Measurements from ENCODE around the gene ITLN2.

The ITLN2 gene

DNA sequence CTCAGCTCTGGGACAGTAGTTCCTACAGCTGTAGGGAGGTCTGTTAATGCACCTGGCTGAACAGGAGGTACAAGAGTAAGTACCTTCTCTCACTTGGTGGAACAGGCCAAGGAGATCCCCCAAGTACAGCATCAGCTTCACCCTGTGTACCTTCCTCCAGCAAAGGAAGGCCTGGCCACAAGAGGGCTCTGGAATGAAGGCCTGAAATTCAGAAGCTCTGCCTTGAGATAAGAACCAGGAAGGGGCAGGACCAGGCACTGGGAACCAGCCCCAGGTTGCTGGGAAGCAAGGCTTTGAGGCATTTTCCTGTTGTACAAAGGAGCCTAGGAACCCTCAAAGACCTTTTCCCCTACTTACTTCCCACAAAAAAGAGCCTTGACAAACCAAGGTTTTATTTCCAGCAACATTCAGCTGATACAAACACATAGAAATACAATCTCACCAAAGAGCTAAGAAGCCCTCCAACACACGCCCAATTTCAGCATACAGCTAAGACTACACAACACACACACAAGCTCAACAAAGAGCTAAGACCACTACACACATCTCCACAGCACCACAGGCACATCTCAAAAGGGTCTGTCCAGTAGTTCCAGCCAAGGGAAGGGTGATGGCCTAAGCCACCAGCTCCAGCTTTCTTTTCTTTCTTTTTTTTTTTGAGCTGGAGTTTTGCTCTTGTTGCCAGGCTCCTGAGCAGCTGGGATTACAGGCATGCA is 42.9 kb upstream of the ITLN2 start:
- TF ChIP-seq SIN3A (IDR thresholded peaks at IDR 0.05; ENCODE audit: borderline replicate concordance, insufficient read depth, low read length) (no peak), POLR2AphosphoS5 (IDR thresholded peaks at IDR 0.05; ENCODE audit: low read depth, low read length) (no peak), FOXP2 (optimal IDR thresholded peaks at IDR 0.05; ENCODE audit: borderline replicate concordance, extremely low read depth, extremely low read length, insufficient read depth) (no peak), TAF1 (IDR thresholded peaks at IDR 0.05; ENCODE audit: borderline replicate concordance, insufficient read depth, low read length) (no peak)
- TF ChIP-seq, protein P1, sequence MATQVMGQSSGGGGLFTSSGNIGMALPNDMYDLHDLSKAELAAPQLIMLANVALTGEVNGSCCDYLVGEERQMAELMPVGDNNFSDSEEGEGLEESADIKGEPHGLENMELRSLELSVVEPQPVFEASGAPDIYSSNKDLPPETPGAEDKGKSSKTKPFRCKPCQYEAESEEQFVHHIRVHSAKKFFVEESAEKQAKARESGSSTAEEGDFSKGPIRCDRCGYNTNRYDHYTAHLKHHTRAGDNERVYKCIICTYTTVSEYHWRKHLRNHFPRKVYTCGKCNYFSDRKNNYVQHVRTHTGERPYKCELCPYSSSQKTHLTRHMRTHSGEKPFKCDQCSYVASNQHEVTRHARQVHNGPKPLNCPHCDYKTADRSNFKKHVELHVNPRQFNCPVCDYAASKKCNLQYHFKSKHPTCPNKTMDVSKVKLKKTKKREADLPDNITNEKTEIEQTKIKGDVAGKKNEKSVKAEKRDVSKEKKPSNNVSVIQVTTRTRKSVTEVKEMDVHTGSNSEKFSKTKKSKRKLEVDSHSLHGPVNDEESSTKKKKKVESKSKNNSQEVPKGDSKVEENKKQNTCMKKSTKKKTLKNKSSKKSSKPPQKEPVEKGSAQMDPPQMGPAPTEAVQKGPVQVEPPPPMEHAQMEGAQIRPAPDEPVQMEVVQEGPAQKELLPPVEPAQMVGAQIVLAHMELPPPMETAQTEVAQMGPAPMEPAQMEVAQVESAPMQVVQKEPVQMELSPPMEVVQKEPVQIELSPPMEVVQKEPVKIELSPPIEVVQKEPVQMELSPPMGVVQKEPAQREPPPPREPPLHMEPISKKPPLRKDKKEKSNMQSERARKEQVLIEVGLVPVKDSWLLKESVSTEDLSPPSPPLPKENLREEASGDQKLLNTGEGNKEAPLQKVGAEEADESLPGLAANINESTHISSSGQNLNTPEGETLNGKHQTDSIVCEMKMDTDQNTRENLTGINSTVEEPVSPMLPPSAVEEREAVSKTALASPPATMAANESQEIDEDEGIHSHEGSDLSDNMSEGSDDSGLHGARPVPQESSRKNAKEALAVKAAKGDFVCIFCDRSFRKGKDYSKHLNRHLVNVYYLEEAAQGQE (IDR thresholded peaks at IDR 0.05; ENCODE audit: insufficient read depth in 1 of 2, low read depth in 2 of 2, low read length in 2 of 2) = no peak

DNA sequence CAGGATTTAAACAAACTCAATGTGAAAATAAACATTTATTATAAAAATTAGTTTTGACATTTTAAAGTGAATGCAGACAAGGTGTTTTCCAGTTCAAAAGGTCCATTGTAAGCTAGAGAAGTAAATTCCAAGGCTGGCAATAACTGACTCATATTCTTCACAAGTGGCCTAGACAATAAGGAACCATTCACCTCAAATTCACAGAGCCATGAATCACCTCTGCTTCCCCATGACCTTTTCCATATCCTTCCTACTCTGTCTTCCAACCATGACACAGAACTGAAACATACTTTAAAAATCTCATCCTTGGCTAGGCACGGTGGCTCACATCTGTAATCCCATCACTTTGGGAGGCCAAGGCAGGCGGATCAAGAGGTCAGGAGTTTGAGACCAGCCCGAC is 41.6 kb upstream of the ITLN2 start:
- TF ChIP-seq, protein P1 (IDR thresholded peaks at IDR 0.05; ENCODE audit: insufficient read depth in 1 of 2, low read depth in 2 of 2, low read length in 2 of 2) = no peak
- TF ChIP-seq POLR2AphosphoS5 (IDR thresholded peaks at IDR 0.05; ENCODE audit: low read depth, low read length) (no peak), SIN3A (IDR thresholded peaks at IDR 0.05; ENCODE audit: borderline replicate concordance, insufficient read depth, low read length) (no peak), TAF1 (IDR thresholded peaks at IDR 0.05; ENCODE audit: borderline replicate concordance, insufficient read depth, low read length) (no peak)

DNA sequence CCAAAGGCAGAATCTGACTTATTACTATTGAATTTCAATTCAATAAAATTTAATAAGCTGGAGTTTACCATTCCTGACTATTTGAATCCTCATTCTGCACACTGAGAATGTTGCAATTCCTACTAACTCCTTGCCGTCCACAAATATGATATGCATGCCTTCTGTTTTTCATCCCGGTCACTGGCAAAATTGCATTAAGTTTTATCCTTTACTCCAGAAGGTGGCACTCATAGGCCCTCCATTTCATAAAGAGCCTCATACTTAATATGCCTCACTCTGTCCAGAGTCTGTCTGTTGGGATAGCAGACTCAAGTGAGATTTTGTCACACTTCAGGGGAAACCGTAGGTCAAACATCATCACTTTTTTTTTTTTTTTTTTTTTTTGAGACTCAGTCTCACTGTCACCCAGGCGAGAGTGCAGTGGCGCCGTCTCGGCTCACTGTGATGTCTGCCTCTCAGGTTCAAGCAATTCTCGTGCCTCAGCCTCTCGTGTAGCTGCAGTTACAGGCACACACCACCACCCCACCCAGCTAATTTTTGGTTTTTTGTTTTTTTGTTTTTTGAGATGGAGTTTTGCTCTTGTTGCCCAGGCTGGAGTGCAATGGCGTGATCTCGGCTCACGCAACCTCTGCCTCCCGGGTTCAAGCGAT is 39.1 kb upstream of the ITLN2 start:
- no peak for TF ChIP-seq POLR2AphosphoS5 (IDR thresholded peaks at IDR 0.05; ENCODE audit: low read depth, low read length)
- TF ChIP-seq, protein P1 (IDR thresholded peaks at IDR 0.05; ENCODE audit: insufficient read depth in 1 of 2, low read depth in 2 of 2, low read length in 2 of 2) = no peak
- TF ChIP-seq FOXP2 (optimal IDR thresholded peaks at IDR 0.05; ENCODE audit: borderline replicate concordance, extremely low read depth, extremely low read length, insufficient read depth) = no peak
- TF ChIP-seq TAF1 (IDR thresholded peaks at IDR 0.05; ENCODE audit: borderline replicate concordance, insufficient read depth, low read length) = no peak
- no peak for TF ChIP-seq SIN3A (IDR thresholded peaks at IDR 0.05; ENCODE audit: borderline replicate concordance, insufficient read depth, low read length)

DNA sequence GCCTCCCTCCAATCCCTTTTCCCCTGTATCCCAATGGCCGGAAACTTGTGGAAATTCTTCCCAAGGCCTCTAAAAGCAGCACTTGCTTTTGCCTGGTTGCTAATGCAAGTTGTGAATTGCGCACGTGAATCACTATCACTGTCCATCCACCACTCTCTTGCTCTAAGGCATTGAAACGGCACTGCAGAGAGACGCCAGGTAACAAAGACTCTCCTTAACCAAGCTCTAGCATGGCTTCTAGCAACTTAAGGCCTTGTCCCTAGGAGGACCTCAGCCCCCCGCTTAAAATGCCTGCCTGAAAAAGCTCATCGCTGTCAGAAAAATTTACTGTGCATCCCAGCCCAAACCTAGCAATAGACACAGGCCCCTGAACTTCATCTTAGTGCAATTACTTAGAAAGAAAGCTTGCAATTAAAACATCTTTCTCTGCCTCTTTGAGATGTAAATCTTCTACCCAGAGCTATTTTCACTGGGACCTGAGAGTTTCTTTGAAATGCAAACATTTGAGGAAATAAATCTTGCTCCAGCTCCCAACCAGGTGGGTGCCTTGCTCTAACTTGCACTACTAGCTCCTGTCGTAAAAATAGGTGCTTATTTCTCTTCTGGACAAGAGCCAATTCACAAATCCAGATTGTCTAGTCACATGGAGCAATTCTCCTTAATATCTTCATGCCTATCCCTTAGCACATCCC is 32.9 kb upstream of the ITLN2 start:
- TF ChIP-seq FOXP2 (optimal IDR thresholded peaks at IDR 0.05; ENCODE audit: borderline replicate concordance, extremely low read depth, extremely low read length, insufficient read depth) (no peak), SIN3A (IDR thresholded peaks at IDR 0.05; ENCODE audit: borderline replicate concordance, insufficient read depth, low read length) (no peak), POLR2AphosphoS5 (IDR thresholded peaks at IDR 0.05; ENCODE audit: low read depth, low read length) (no peak), TAF1 (IDR thresholded peaks at IDR 0.05; ENCODE audit: borderline replicate concordance, insufficient read depth, low read length) (no peak)
- TF ChIP-seq, protein P1 (IDR thresholded peaks at IDR 0.05; ENCODE audit: insufficient read depth in 1 of 2, low read depth in 2 of 2, low read length in 2 of 2) = no peak
